Choroid plexus epithelial cell (primary cell): ENCODE data around the gene SELENOV.

Experiments used
- DNase-seq: peaks from one replicate; pipeline ENCODE4 v3.0.0-alpha.2; 2010; ENCODE audit warnings: low read depth
- H3K4me3 ChIP-seq: 2 replicates; pipeline ENCODE4 v1.5.1; 2011; ENCODE audit warnings: low read depth, mild to moderate bottlenecking, control low read depth, low read length, moderate library complexity
- CTCF ChIP-seq: conservative IDR thresholded peaks from 2 replicates; pipeline ENCODE4 v1.5.1; 2011; ENCODE audit warnings: low read depth, mild to moderate bottlenecking, control low read depth, inconsistent platforms, low read length, moderate library complexity

Gene SELENOV

GRCh38 chr19:39555883-39556282 is 40.9 kb downstream of the SELENOV start:
- DNase-seq: no peak
- H3K4me3 ChIP-seq: no peak overlapping the region
- TF ChIP-seq CTCF: no peak

- no peak for TF ChIP-seq CTCF
- no peak overlapping the region for H3K4me3 ChIP-seq
- DNase-seq: peak; percentile 52
Observed at GRCh38 chr19:39557811-39558623, 43.1 kb downstream of the SELENOV start.

GRCh38 chr19:39558624-39559117 is 43.7 kb downstream of the SELENOV start:
- DNase-seq: no peak
- no peak overlapping the region for H3K4me3 ChIP-seq
- no peak for TF ChIP-seq CTCF

GRCh38 chr19:39563408-39563807 is 48.5 kb downstream of the SELENOV start:
- H3K4me3 ChIP-seq: no peak overlapping the region
- no peak for TF ChIP-seq CTCF
- peak; percentile 8 for DNase-seq

- TF ChIP-seq CTCF: no peak
- DNase-seq: no peak
- H3K4me3 ChIP-seq: no peak overlapping the region
Observed at GRCh38 chr19:39566064-39566463, 51.1 kb downstream of the SELENOV start.

- TF ChIP-seq CTCF: no peak
- H3K4me3 ChIP-seq: no peak overlapping the region
Observed at GRCh38 chr19:39568604-39569003, 53.7 kb downstream of the SELENOV start.

More at GRCh38 chr19:39568604-39569003, 53.7 kb downstream of the SELENOV start:
- peak; percentile 11 for DNase-seq
